SK-N-SH treated with all-trans-retinoic acid at 6 μM for 48 hours (cell line): ENCODE measurements around the gene PAPSS1.

Source experiments
- ATAC-seq: fragments of 200-7000 bp; cut with Tn5 transposase; 3 replicates; pipeline ENCODE4 v1.9.1; 2020; ENCODE audit warnings: mild to moderate bottlenecking, moderate library complexity
- ARNTL ChIP-seq: fragments of 450-650 bp; formaldehyde crosslinking; IDR thresholded peaks from 2 replicates; pipeline ENCODE4 v1.5.0; 2020; ENCODE audit warnings: low read depth, mild to moderate bottlenecking, moderate library complexity, borderline replicate concordance
- BACH2 ChIP-seq: fragments of 250-450 bp; sonication (Bioruptor Pico); IDR thresholded peaks from 2 replicates; pipeline ENCODE4 v1.9.0; 2021; ENCODE audit warnings: mild to moderate bottlenecking, borderline replicate concordance
- CREB5 ChIP-seq: fragments of 250-450 bp; sonication (Bioruptor Pico); IDR thresholded peaks from 2 replicates; pipeline ENCODE4 v1.5.1; 2020; ENCODE audit warnings: low read depth, mild to moderate bottlenecking, moderate library complexity
- CSDC2 ChIP-seq: fragments of 250-450 bp; sonication (Bioruptor Pico); IDR thresholded peaks from 2 replicates; pipeline ENCODE4 v1.5.0; 2020; ENCODE audit warnings: mild to moderate bottlenecking, moderate library complexity
- ESRRG ChIP-seq: fragments of 250-450 bp; sonication (Bioruptor Pico); IDR thresholded peaks from 2 replicates; pipeline ENCODE4 v1.6.1; 2021; ENCODE audit warnings: mild to moderate bottlenecking
- GLIS3 ChIP-seq: fragments of 250-450 bp; sonication (Bioruptor Pico); IDR thresholded peaks from 2 replicates; pipeline ENCODE4 v1.5.0; 2020; ENCODE audit warnings: mild to moderate bottlenecking, moderate library complexity
- ISL1 ChIP-seq: fragments of 250-450 bp; sonication (Bioruptor Pico); IDR thresholded peaks from 2 replicates; pipeline ENCODE4 v2.1.2; 2022; ENCODE audit warnings: mild to moderate bottlenecking, moderate library complexity
- OSR1 ChIP-seq: fragments of 250-450 bp; sonication (Bioruptor Pico); IDR thresholded peaks from 2 replicates; pipeline ENCODE4 v1.8.0; 2022; ENCODE audit warnings: moderate library complexity, mild to moderate bottlenecking, inconsistent platforms
- POU6F1 ChIP-seq: fragments of 250-450 bp; sonication (Bioruptor Pico); IDR thresholded peaks from 2 replicates; pipeline ENCODE4 v1.8.0; 2021; ENCODE audit warnings: low read depth, mild to moderate bottlenecking, moderate library complexity, borderline replicate concordance
- PPARA ChIP-seq: fragments of 250-450 bp; sonication (Bioruptor Pico); IDR thresholded peaks from 2 replicates; pipeline ENCODE4 v1.5.0; 2020; ENCODE audit warnings: mild to moderate bottlenecking, borderline replicate concordance
- RARB ChIP-seq: fragments of 250-450 bp; sonication (Bioruptor Pico); IDR thresholded peaks from 2 replicates; pipeline ENCODE4 v1.8.0; 2021; ENCODE audit warnings: mild to moderate bottlenecking, moderate library complexity
- SNAI2 ChIP-seq: fragments of 250-450 bp; sonication (Bioruptor Pico); IDR thresholded peaks from 2 replicates; pipeline ENCODE4 v1.5.0; 2020; ENCODE audit warnings: mild to moderate bottlenecking, moderate library complexity
- TCF4 ChIP-seq: fragments of 250-450 bp; sonication (Bioruptor Pico); IDR thresholded peaks from 2 replicates; pipeline ENCODE4 v1.8.0; 2021; ENCODE audit warnings: mild to moderate bottlenecking, moderate library complexity, borderline replicate concordance
- TOX ChIP-seq: fragments of 250-450 bp; sonication (Bioruptor Pico); IDR thresholded peaks from 2 replicates; pipeline ENCODE4 v1.8.0; 2021; ENCODE audit warnings: mild to moderate bottlenecking, moderate library complexity, borderline replicate concordance
- ZC3H10 ChIP-seq: fragments of 250-450 bp; sonication (Bioruptor Pico); IDR thresholded peaks from 2 replicates; pipeline ENCODE4 v1.5.1; 2021; ENCODE audit warnings: mild to moderate bottlenecking, moderate library complexity
- ZFP3 ChIP-seq: fragments of 250-450 bp; sonication (Bioruptor Pico); IDR thresholded peaks from 2 replicates; pipeline ENCODE4 v1.5.0; 2020; ENCODE audit warnings: mild to moderate bottlenecking, moderate library complexity
- ZFP30 ChIP-seq: fragments of 450-650 bp; formaldehyde crosslinking; IDR thresholded peaks from 2 replicates; pipeline ENCODE4 v1.5.0; 2022; ENCODE audit warnings: mild to moderate bottlenecking, moderate library complexity
- ZNF565 ChIP-seq: fragments of 450-650 bp; formaldehyde crosslinking; conservative IDR thresholded peaks from 2 replicates; pipeline ENCODE4 v1.5.0; 2020; ENCODE audit warnings: low read depth, mild to moderate bottlenecking, moderate library complexity
- ZNF70 ChIP-seq: fragments of 450-650 bp; formaldehyde crosslinking; IDR thresholded peaks from 2 replicates; pipeline ENCODE4 v1.5.0; 2020; ENCODE audit warnings: mild to moderate bottlenecking, moderate library complexity
- ZNF8 ChIP-seq: fragments of 450-650 bp; formaldehyde crosslinking; IDR thresholded peaks from 2 replicates; pipeline ENCODE4 v1.5.0; 2020; ENCODE audit warnings: mild to moderate bottlenecking, moderate library complexity
- TF ChIP-seq, protein P1 (sequence below): fragments of 250-450 bp; sonication (Bioruptor Pico); IDR thresholded peaks from 2 replicates; pipeline ENCODE4 v1.8.0; 2020; ENCODE audit warnings: mild to moderate bottlenecking, moderate library complexity, borderline replicate concordance
- TF ChIP-seq, protein P2 (sequence below): fragments of 250-450 bp; sonication (Bioruptor Pico); IDR thresholded peaks from 2 replicates; pipeline ENCODE4 v1.5.0; 2020; ENCODE audit warnings: mild to moderate bottlenecking, moderate library complexity

Gene PAPSS1

GRCh38 chr4:107631560-107631959, 88.5 kb downstream of the PAPSS1 start:
- TF ChIP-seq ZNF565 = no peak
- no peak for TF ChIP-seq ZFP3 (CRISPR knock-in tag)
- TF ChIP-seq CSDC2 = no peak
- no peak for TF ChIP-seq ZFP30 (CRISPR knock-in tag)
- TF ChIP-seq TOX (CRISPR knock-in tag) = no peak
- no peak for TF ChIP-seq ZC3H10 (CRISPR knock-in tag)
- TF ChIP-seq ISL1 (CRISPR knock-in tag) = no peak
- TF ChIP-seq GLIS3 (CRISPR knock-in tag) = no peak
- ATAC-seq = no peak

DNA sequence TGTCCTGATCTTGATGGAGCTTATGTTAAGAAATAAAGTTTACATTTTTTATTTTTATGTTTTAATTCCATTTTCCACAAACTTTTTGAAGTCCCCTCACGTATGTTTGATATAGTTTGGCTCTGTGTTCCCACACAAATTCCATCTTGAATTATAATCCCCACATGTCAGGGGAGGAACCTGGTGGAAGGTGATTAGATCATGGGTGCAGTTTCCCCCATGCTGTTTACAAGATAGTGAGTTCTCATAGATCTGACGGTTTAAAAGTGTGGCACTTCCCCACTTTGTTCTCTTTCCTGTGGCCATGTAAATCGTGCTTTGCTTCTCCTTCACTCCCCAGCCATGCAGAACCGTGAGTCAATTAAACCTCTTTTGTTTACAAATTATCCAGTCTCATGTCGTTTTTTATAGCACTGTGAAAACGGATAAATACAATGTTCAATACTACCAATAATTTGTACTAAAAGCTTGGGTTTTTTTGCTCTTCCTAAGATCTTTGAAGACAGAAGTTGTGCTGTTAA, 89.8 kb downstream of the PAPSS1 start:
- no peak for ATAC-seq
- TF ChIP-seq, protein P1, sequence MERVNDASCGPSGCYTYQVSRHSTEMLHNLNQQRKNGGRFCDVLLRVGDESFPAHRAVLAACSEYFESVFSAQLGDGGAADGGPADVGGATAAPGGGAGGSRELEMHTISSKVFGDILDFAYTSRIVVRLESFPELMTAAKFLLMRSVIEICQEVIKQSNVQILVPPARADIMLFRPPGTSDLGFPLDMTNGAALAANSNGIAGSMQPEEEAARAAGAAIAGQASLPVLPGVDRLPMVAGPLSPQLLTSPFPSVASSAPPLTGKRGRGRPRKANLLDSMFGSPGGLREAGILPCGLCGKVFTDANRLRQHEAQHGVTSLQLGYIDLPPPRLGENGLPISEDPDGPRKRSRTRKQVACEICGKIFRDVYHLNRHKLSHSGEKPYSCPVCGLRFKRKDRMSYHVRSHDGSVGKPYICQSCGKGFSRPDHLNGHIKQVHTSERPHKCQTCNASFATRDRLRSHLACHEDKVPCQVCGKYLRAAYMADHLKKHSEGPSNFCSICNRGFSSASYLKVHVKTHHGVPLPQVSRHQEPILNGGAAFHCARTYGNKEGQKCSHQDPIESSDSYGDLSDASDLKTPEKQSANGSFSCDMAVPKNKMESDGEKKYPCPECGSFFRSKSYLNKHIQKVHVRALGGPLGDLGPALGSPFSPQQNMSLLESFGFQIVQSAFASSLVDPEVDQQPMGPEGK (CRISPR knock-in tag) = no peak
- no peak for TF ChIP-seq RARB
- no peak for TF ChIP-seq PPARA
- TF ChIP-seq, protein P2, sequence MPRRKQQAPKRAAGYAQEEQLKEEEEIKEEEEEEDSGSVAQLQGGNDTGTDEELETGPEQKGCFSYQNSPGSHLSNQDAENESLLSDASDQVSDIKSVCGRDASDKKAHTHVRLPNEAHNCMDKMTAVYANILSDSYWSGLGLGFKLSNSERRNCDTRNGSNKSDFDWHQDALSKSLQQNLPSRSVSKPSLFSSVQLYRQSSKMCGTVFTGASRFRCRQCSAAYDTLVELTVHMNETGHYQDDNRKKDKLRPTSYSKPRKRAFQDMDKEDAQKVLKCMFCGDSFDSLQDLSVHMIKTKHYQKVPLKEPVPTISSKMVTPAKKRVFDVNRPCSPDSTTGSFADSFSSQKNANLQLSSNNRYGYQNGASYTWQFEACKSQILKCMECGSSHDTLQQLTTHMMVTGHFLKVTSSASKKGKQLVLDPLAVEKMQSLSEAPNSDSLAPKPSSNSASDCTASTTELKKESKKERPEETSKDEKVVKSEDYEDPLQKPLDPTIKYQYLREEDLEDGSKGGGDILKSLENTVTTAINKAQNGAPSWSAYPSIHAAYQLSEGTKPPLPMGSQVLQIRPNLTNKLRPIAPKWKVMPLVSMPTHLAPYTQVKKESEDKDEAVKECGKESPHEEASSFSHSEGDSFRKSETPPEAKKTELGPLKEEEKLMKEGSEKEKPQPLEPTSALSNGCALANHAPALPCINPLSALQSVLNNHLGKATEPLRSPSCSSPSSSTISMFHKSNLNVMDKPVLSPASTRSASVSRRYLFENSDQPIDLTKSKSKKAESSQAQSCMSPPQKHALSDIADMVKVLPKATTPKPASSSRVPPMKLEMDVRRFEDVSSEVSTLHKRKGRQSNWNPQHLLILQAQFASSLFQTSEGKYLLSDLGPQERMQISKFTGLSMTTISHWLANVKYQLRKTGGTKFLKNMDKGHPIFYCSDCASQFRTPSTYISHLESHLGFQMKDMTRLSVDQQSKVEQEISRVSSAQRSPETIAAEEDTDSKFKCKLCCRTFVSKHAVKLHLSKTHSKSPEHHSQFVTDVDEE (CRISPR knock-in tag) = no peak
- no peak for TF ChIP-seq TCF4 (CRISPR knock-in tag)
- TF ChIP-seq ZNF565 = no peak
- TF ChIP-seq OSR1 (CRISPR knock-in tag) = no peak
- TF ChIP-seq CSDC2 = no peak
- no peak for TF ChIP-seq ZNF70 (CRISPR knock-in tag)
- TF ChIP-seq ZNF8 = no peak
- TF ChIP-seq ESRRG (CRISPR knock-in tag) = no peak
- TF ChIP-seq ZC3H10 (CRISPR knock-in tag) = no peak
- TF ChIP-seq ARNTL (CRISPR knock-in tag) = no peak
- TF ChIP-seq ZFP30 (CRISPR knock-in tag) = no peak
- no peak for TF ChIP-seq ISL1 (CRISPR knock-in tag)
- TF ChIP-seq GLIS3 (CRISPR knock-in tag) = no peak
- TF ChIP-seq ZFP3 (CRISPR knock-in tag) = no peak
- no peak for TF ChIP-seq CREB5 (CRISPR knock-in tag)
- no peak for TF ChIP-seq TOX (CRISPR knock-in tag)
- TF ChIP-seq, all 23 proteins: peak for 0

- ATAC-seq = no peak
- no peak for TF ChIP-seq ESRRG (CRISPR knock-in tag)
- no peak for TF ChIP-seq ZC3H10 (CRISPR knock-in tag)
- TF ChIP-seq, protein P1 (CRISPR knock-in tag) = no peak
These were observed 90.7 kb downstream of the PAPSS1 start for GRCh38 chr4:107629318-107629717.

GRCh38 chr4:107625391-107625902, 94.6 kb downstream of the PAPSS1 start:
- ATAC-seq = no peak
- no peak for TF ChIP-seq GLIS3 (CRISPR knock-in tag)
- no peak for TF ChIP-seq SNAI2 (CRISPR knock-in tag)
- TF ChIP-seq TOX (CRISPR knock-in tag) = no peak
- TF ChIP-seq ZNF70 (CRISPR knock-in tag) = no peak
- no peak for TF ChIP-seq ZFP3 (CRISPR knock-in tag)
- TF ChIP-seq OSR1 (CRISPR knock-in tag) = no peak
- TF ChIP-seq POU6F1 (CRISPR knock-in tag) = no peak
- TF ChIP-seq ZNF8 = no peak
- no peak for TF ChIP-seq RARB
- TF ChIP-seq BACH2 (CRISPR knock-in tag) = no peak
- no peak for TF ChIP-seq ZC3H10 (CRISPR knock-in tag)
- TF ChIP-seq ZNF565 = no peak
- TF ChIP-seq CREB5 (CRISPR knock-in tag) = no peak
- no peak for TF ChIP-seq ESRRG (CRISPR knock-in tag)
- TF ChIP-seq, all 23 proteins: peak for 0
